ENCODE data around the gene VAMP4. TPM values are rescaled to one million over a fixed set of nuclear protein-coding genes. Genes with fewer than 3 reads are reported as not detected.
"Not testable (repeated sequence)": the region's sequence is repeated elsewhere in the genome, so short reads cannot be mapped to it uniquely, and the experiment has no call there.

The VAMP4 gene
- polyA plus RNA-seq, 1 of the 3 experiments (the other 2 are of a cell fraction) = 2.5 TPM

DNA sequence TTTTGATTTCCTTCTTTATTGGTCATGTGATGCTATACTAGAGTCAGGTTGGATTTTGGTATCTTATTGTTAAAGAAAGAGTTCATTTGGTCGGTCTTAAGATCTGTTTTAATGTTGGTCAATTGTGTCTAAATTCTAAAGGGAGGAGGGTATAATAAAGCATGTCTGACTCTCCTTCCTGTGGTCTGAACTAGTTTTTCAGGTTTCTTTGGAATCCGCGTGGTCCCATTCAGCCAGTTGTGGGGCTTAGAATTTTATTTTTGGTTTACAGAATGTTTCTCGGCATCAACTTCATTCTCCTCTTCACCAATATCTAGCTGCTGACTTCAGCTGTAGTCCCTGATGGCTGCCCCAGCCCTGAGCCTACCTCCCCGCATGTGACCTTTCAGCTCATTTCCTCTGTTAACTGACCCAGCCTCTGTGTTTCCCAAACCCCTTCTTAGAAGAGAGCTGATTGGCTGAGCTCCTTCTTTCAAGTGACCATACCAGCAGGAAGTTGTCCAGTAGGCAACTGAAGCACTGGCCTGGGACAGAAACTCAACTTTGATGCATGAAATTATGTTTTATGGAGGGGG is 80.7 kb downstream of the VAMP4 start:
- DNase-seq = no peak
- H3K9me2 ChIP-seq = no peaks in the 10 kb centered on the region
- H3K9me3 ChIP-seq = no peaks in the 10 kb centered on the region
- H3K4me3 ChIP-seq (ENCODE audit: low read depth in 2 of 2, low read length in 1 of 2) = no peak overlapping the region
- no peaks in the 10 kb centered on the region for H3K36me3 ChIP-seq (replicated peaks in 1 of 2; ENCODE audit: control insufficient read depth in 1 of 2, insufficient read depth in 2 of 2, low read length in 1 of 2)
- no peak for TF ChIP-seq FOXJ3 (CRISPR knock-in tag; IDR thresholded peaks at IDR 0.05)
- no peak for TF ChIP-seq ELF1 (IDR thresholded peaks at IDR 0.05)
- no peak for TF ChIP-seq RFX5 (IDR thresholded peaks at IDR 0.05; ENCODE audit: low read length)
- TF ChIP-seq EP300 (IDR thresholded peaks at IDR 0.05; ENCODE audit: borderline replicate concordance in 1 of 2, low read depth in 1 of 2, low read length in 1 of 2) = no peak
- no peak for TF ChIP-seq POLR2AphosphoS5 (IDR thresholded peaks at IDR 0.05; ENCODE audit: low read depth, low read length)
- TF ChIP-seq, protein P1, sequence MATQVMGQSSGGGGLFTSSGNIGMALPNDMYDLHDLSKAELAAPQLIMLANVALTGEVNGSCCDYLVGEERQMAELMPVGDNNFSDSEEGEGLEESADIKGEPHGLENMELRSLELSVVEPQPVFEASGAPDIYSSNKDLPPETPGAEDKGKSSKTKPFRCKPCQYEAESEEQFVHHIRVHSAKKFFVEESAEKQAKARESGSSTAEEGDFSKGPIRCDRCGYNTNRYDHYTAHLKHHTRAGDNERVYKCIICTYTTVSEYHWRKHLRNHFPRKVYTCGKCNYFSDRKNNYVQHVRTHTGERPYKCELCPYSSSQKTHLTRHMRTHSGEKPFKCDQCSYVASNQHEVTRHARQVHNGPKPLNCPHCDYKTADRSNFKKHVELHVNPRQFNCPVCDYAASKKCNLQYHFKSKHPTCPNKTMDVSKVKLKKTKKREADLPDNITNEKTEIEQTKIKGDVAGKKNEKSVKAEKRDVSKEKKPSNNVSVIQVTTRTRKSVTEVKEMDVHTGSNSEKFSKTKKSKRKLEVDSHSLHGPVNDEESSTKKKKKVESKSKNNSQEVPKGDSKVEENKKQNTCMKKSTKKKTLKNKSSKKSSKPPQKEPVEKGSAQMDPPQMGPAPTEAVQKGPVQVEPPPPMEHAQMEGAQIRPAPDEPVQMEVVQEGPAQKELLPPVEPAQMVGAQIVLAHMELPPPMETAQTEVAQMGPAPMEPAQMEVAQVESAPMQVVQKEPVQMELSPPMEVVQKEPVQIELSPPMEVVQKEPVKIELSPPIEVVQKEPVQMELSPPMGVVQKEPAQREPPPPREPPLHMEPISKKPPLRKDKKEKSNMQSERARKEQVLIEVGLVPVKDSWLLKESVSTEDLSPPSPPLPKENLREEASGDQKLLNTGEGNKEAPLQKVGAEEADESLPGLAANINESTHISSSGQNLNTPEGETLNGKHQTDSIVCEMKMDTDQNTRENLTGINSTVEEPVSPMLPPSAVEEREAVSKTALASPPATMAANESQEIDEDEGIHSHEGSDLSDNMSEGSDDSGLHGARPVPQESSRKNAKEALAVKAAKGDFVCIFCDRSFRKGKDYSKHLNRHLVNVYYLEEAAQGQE (IDR thresholded peaks at IDR 0.05; ENCODE audit: low read depth, low read length) = no peak
- no peak for TF ChIP-seq RAD21 (IDR thresholded peaks at IDR 0.05; ENCODE audit: low read length)
- TF ChIP-seq GABPA (IDR thresholded peaks at IDR 0.05; ENCODE audit: low read depth) = no peak
- TF ChIP-seq FOSL2 (IDR thresholded peaks at IDR 0.05; ENCODE audit: borderline replicate concordance, low read depth) = no peak
- TF ChIP-seq, protein P2, sequence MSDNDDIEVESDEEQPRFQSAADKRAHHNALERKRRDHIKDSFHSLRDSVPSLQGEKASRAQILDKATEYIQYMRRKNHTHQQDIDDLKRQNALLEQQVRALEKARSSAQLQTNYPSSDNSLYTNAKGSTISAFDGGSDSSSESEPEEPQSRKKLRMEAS (IDR thresholded peaks at IDR 0.05; ENCODE audit: low read depth) = no peak
- no peak for TF ChIP-seq GATA2 (CRISPR knock-in tag; IDR thresholded peaks at IDR 0.05)
- TF ChIP-seq RXRA (IDR thresholded peaks at IDR 0.05; ENCODE audit: borderline replicate concordance, low read depth) = no peak
- TF ChIP-seq NFIC (IDR thresholded peaks at IDR 0.05; ENCODE audit: borderline replicate concordance) = no peak
- no peak for TF ChIP-seq RCOR1 (IDR thresholded peaks at IDR 0.05; ENCODE audit: low read length)
- TF ChIP-seq NRF1 (IDR thresholded peaks at IDR 0.05; ENCODE audit: low read depth, low read length) = no peak
- no peak for TF ChIP-seq SIN3A (IDR thresholded peaks at IDR 0.05; ENCODE audit: borderline replicate concordance, low read depth, low read length)
- no peak for TF ChIP-seq EZH2phosphoT487 (IDR thresholded peaks at IDR 0.05; ENCODE audit: borderline replicate concordance, low read depth)
- no peak for TF ChIP-seq CHD2 (IDR thresholded peaks at IDR 0.05; ENCODE audit: low read length, partially characterized antibody)
- no peak overlapping the region for H3K9ac ChIP-seq
- 82% methylated on average over 5 of the region's 5 CpGs for WGBS (ENCODE audit: low lambda C conversion rate)
- no peak overlapping the region for H3K27ac ChIP-seq (ENCODE audit: low read depth in 2 of 2, low read length in 1 of 2)
- H3K4me1 ChIP-seq (ENCODE audit: control insufficient read depth in 1 of 2, insufficient read depth in 2 of 2, low read depth in 1 of 2, low read length in 1 of 2) = no peaks in the 10 kb centered on the region
- H3F3A ChIP-seq (replicated peaks; ENCODE audit: insufficient read depth) = no peaks in the 10 kb centered on the region
- H3K79me2 ChIP-seq (ENCODE audit: insufficient read depth) = no peaks in the 10 kb centered on the region
- H3K27me3 ChIP-seq (ENCODE audit: insufficient read depth) = peaks cover 16% of the 10 kb centered on the region; the same call in 1 of the 2 replicates
- no peak overlapping the region for H2AFZ ChIP-seq (ENCODE audit: low read depth)
- no peak overlapping the region for H3K4me2 ChIP-seq
- H4K20me1 ChIP-seq (ENCODE audit: insufficient read depth) = no peaks in the 10 kb centered on the region
- ChIA-PET CTCF (interaction anchor here (1.7 kb wide), 1 partner anchor 55 kb away, joined by 7 read pairs; no protein-coding TSS in a partner anchor), POLR2A (no interaction called here)

DNA sequence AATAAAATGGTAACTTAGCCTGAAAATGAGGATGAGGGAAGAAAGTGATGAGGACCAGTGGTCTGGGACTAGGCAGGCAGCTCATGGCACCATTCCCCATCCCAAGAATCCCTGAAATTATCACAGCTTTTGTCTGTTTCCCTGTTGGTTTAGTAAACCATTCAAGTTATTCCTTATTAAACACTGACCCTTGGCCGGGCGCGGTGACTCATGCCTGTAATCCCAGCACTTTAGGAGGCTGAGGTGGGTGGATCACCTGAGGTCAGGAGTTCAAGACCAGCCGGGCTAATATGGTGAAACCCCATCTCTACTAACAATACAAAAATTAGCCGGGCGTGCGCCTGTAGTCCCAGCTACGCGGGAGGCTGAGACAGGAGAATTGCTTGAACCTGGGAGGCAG is 85.7 kb downstream of the VAMP4 start:
- POLR2A ChIA-PET = not testable (repeated sequence)
- WGBS (ENCODE audit: low lambda C conversion rate) = 90% methylated on average over 9 of the region's 9 CpGs
- CTCF ChIA-PET = interaction anchor here (0.6 to 2.9 kb wide), 4 partner anchors 11 to 1978 kb away, joined by 3 to 19 read pairs (median 7); no protein-coding TSS in a partner anchor

More for the DNA sequence above, 85.7 kb downstream of the VAMP4 start:
- H3K27ac ChIP-seq (ENCODE audit: low read depth in 2 of 2, low read length in 1 of 2); H3K4me2 ChIP-seq; DNase-seq; H3K9me2 ChIP-seq; H3K9me3 ChIP-seq; H4K20me1 ChIP-seq (ENCODE audit: insufficient read depth); H3K79me2 ChIP-seq (ENCODE audit: insufficient read depth); H3K9ac ChIP-seq; H2AFZ ChIP-seq (ENCODE audit: low read depth); H3K27me3 ChIP-seq (ENCODE audit: insufficient read depth); H3K4me3 ChIP-seq (ENCODE audit: low read depth in 2 of 2, low read length in 1 of 2); H3K36me3 ChIP-seq (replicated peaks in 1 of 2; ENCODE audit: control insufficient read depth in 1 of 2, insufficient read depth in 2 of 2, low read length in 1 of 2); H3F3A ChIP-seq (replicated peaks; ENCODE audit: insufficient read depth); H3K4me1 ChIP-seq (ENCODE audit: control insufficient read depth in 1 of 2, insufficient read depth in 2 of 2, low read depth in 1 of 2, low read length in 1 of 2): not testable (repeated sequence)
